ENCODE measurements around the gene NFKB1. TPM values are rescaled to one million over a fixed set of nuclear protein-coding genes. Genes with fewer than 3 reads are reported as not detected.

Gene NFKB1
- polyA plus RNA-seq, 2 of the 4 experiments (the other 2 are of a cell fraction), result 15.2 to 18.3 TPM

DNA sequence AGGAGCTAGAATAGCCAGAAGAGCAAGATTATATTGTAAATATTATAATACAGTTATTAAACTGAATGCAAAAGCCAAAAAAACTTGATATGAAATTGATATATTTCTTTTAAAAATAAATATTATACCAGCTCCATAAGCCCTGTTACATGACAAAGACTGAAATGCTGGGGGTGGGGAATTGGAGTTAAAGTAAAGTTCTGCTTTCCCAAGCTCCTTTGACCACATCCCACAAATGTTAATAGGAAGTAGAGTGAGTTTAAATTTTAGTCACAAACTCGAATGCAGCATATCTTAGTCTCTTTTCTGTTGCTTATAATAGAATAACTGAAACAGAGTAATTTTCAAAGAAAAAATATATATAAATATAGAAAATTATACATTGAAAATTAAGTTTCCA lies 46.9 kb upstream of the NFKB1 start:
- no peak for DNase-seq (ENCODE audit: low read depth in 1 of 2, low spot score in 1 of 2)
- ChIA-PET POLR2A (no interaction called here), CTCF (interaction anchor here (0.9 kb wide), 1 partner anchor 645 kb away, joined by 3 read pairs; the partner anchor contains the start of gene BDH2)
- no peak overlapping the region for H3K4me3 ChIP-seq
- no peak for ATAC-seq
- H3K4me2 ChIP-seq, result no peak overlapping the region
- H3K9me3 ChIP-seq, result no peaks in the 10 kb centered on the region; the same call in 2 of the 3 replicates
- WGBS (ENCODE audit: missing lambda C conversion rate), result 9% methylated on average over 1 of the region's 1 CpG
- H3K4me1 ChIP-seq, result no peaks in the 10 kb centered on the region
- no peak overlapping the region for H3K27ac ChIP-seq
- no peak for FAIRE-seq
- TF ChIP-seq KDM1A (IDR thresholded peaks at IDR 0.05; ENCODE audit: low read depth), result no peak
- TF ChIP-seq RARB (CRISPR knock-in tag; IDR thresholded peaks at IDR 0.05), result no peak
- TF ChIP-seq CEBPB (IDR thresholded peaks at IDR 0.05), result no peak
- TF ChIP-seq MAFK (IDR thresholded peaks at IDR 0.05; ENCODE audit: partially characterized antibody), result no peak
- TF ChIP-seq ELK1 (IDR thresholded peaks at IDR 0.05; ENCODE audit: low read depth, low read length), result no peak
- TF ChIP-seq REST (IDR thresholded peaks at IDR 0.05), result no peak
- no peak for TF ChIP-seq RNF2 (IDR thresholded peaks at IDR 0.05; ENCODE audit: borderline replicate concordance, low read depth)
- no peak for TF ChIP-seq NFE2L2 (conservative IDR thresholded peaks at IDR 0.05; ENCODE audit: low read length)

- no peak overlapping the region for H3K4me2 ChIP-seq
- H3K4me3 ChIP-seq, result no peak overlapping the region
- POLR2A ChIA-PET, result no interaction called here
- no peak overlapping the region for H3K27ac ChIP-seq
- no peak for DNase-seq (ENCODE audit: low read depth in 1 of 2, low spot score in 1 of 2)
- ATAC-seq, result no peak
- no peaks in the 10 kb centered on the region; the same call in 1 of the 3 replicates for H3K9me3 ChIP-seq
- H3K4me1 ChIP-seq, result no peaks in the 10 kb centered on the region
- 73% methylated on average over 9 of the region's 9 CpGs for WGBS (ENCODE audit: missing lambda C conversion rate)
- TF ChIP-seq TFCP2L1 (CRISPR knock-in tag; IDR thresholded peaks at IDR 0.05), result no peak
- TF ChIP-seq NPAS2 (CRISPR knock-in tag; IDR thresholded peaks at IDR 0.05; ENCODE audit: borderline replicate concordance), result no peak
- TF ChIP-seq MYC (IDR thresholded peaks at IDR 0.05; ENCODE audit: borderline replicate concordance, low read length), result no peak
- TF ChIP-seq, protein P1, sequence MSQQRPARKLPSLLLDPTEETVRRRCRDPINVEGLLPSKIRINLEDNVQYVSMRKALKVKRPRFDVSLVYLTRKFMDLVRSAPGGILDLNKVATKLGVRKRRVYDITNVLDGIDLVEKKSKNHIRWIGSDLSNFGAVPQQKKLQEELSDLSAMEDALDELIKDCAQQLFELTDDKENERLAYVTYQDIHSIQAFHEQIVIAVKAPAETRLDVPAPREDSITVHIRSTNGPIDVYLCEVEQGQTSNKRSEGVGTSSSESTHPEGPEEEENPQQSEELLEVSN (IDR thresholded peaks at IDR 0.05; ENCODE audit: borderline replicate concordance, low read depth), result no peak
- TF ChIP-seq KDM5A (IDR thresholded peaks at IDR 0.05), result no peak
- no peak for FAIRE-seq
- CTCF ChIA-PET, result interaction anchor here (0.6 to 1.0 kb wide), 3 partner anchors 157 to 645 kb away, joined by 3 read pairs; partner anchors contain the start of gene BDH2
These were observed 46.0 kb upstream of the NFKB1 start for GRCh38 chr4:102454981-102455685.

GRCh38 chr4:102455750-102456149 lies 45.4 kb upstream of the NFKB1 start:
- no peak for DNase-seq (ENCODE audit: low read depth in 1 of 2, low spot score in 1 of 2)
- WGBS (ENCODE audit: missing lambda C conversion rate), result 76% methylated on average over 3 of the region's 3 CpGs

More at GRCh38 chr4:102455750-102456149, 45.4 kb upstream of the NFKB1 start:
- Histone ChIP-seq H3K4me1 (no peaks in the 10 kb centered on the region), H3K9me3 (no peaks in the 10 kb centered on the region; the same call in 1 of the 3 replicates), H3K4me2 (no peak overlapping the region), H3K4me3 (no peak overlapping the region), H3K27ac (no peak overlapping the region)
- POLR2A ChIA-PET, result no interaction called here
- no peak for TF ChIP-seq CBX8 (IDR thresholded peaks at IDR 0.05)
- no peak for TF ChIP-seq HEYL (CRISPR knock-in tag; IDR thresholded peaks at IDR 0.05)
- no peak for TF ChIP-seq CBX2 (IDR thresholded peaks at IDR 0.05; ENCODE audit: borderline replicate concordance, low read depth)
- TF ChIP-seq, protein P1 (IDR thresholded peaks at IDR 0.05; ENCODE audit: borderline replicate concordance, low read depth), result no peak
- no peak for TF ChIP-seq NPAS2 (CRISPR knock-in tag; IDR thresholded peaks at IDR 0.05; ENCODE audit: borderline replicate concordance)
- no peak for TF ChIP-seq BHLHE40 (IDR thresholded peaks at IDR 0.05; ENCODE audit: low read depth, low read length)
- TF ChIP-seq SMC3 (IDR thresholded peaks at IDR 0.05), result no peak
- no peak for TF ChIP-seq SREBF2 (IDR thresholded peaks at IDR 0.05)
- CTCF ChIA-PET, result interaction anchor here (0.6 to 1.0 kb wide), 2 partner anchors 157 to 554 kb away, joined by 3 read pairs; no protein-coding TSS in a partner anchor
- ATAC-seq, result no peak
- no peak for FAIRE-seq

Measured in A549 (cell line).